MM.1S (cell line): ENCODE measurements around the gene NKIRAS1.

Experiments
- EZH2 ChIP-seq: fragments of 300-600 bp; sonication (generic); optimal IDR thresholded peaks from 2 replicates; pipeline ENCODE3; 2017; ENCODE audit warnings: low read depth, mild to moderate bottlenecking, antibody characterized with exemption, low read length, mixed read lengths
- EZH2phosphoT487 ChIP-seq: fragments of 300-600 bp; sonication (generic); IDR thresholded peaks from 2 replicates; pipeline ENCODE4 v1.6.1; 2018; ENCODE audit warnings: antibody characterized with exemption, low read length
- TF ChIP-seq, protein P1 (sequence below): fragments of 300-600 bp; sonication (generic); IDR thresholded peaks from 2 replicates; pipeline ENCODE4 v1.5.1; 2016; ENCODE audit warnings: antibody characterized with exemption, low read length, mixed read lengths

DNA sequence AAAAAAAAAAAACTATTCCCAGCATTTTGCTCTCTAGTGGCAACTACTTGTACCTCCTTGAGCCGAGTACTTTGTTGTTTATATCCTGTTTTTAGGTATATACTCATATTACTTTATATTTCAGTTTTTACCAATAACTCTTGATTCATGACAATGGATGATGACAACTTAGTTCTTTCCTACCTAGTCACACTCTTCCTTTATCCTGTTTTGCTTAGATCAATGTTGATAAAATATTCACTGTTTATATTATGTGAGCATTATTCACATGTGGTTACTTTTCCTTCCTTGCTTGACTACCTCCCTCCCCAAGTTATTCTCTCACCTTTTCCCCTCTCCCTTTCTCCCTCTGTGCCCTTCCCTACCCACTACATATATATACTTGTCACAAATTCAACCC lies 53.7 kb downstream of the NKIRAS1 start:
- TF ChIP-seq EZH2 (no peak), EZH2phosphoT487 (no peak)
- TF ChIP-seq, protein P1, sequence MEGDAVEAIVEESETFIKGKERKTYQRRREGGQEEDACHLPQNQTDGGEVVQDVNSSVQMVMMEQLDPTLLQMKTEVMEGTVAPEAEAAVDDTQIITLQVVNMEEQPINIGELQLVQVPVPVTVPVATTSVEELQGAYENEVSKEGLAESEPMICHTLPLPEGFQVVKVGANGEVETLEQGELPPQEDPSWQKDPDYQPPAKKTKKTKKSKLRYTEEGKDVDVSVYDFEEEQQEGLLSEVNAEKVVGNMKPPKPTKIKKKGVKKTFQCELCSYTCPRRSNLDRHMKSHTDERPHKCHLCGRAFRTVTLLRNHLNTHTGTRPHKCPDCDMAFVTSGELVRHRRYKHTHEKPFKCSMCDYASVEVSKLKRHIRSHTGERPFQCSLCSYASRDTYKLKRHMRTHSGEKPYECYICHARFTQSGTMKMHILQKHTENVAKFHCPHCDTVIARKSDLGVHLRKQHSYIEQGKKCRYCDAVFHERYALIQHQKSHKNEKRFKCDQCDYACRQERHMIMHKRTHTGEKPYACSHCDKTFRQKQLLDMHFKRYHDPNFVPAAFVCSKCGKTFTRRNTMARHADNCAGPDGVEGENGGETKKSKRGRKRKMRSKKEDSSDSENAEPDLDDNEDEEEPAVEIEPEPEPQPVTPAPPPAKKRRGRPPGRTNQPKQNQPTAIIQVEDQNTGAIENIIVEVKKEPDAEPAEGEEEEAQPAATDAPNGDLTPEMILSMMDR = no peak
